ENCODE data around the gene FGD5.

FGD5 gene

GRCh38 chr3:14913071-14913925 is 94.5 kb downstream of the FGD5 start:
- no peak for TF ChIP-seq CTCF (IDR thresholded peaks at IDR 0.05; ENCODE audit: control extremely low read depth, extremely low read depth, low read depth, missing control alignments)
- POLR2A ChIA-PET, result no interaction called here
- no peak for DNase-seq (ENCODE audit: extremely low spot score)
- CTCF ChIA-PET, result interaction anchor here (0.8 to 2.7 kb wide), 6 partner anchors 9 to 405 kb away, joined by 3 to 6 read pairs (median 4); no protein-coding TSS in a partner anchor

GRCh38 chr3:14913926-14914778 is 95.4 kb downstream of the FGD5 start:
- no peak for TF ChIP-seq CTCF (IDR thresholded peaks at IDR 0.05; ENCODE audit: control extremely low read depth, extremely low read depth, low read depth, missing control alignments)
- no peak for DNase-seq (ENCODE audit: extremely low spot score)
- CTCF ChIA-PET, result interaction anchor here (1.5 to 1.9 kb wide), 3 partner anchors 8 to 406 kb away, joined by 3 to 5 read pairs (median 5); no protein-coding TSS in a partner anchor
- POLR2A ChIA-PET, result no interaction called here

DNA sequence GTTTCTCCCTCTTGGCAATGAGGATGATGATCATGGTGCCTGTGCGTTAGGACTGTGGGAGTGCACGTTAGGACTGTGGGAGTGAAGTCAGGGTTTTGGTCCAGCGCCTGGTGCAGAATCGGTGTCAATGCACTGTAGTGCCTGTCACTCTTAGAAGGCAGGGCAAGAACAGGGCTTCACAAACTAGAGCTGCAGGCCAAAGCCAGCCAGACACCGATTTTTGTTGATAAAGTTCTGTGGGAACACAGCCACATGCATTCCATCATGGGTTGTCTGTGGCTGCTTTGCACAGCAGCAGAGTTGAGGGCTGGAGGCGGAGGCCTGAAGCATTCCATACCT is 96.0 kb downstream of the FGD5 start:
- DNase-seq (ENCODE audit: extremely low spot score), result no peak
- no peak for TF ChIP-seq CTCF (IDR thresholded peaks at IDR 0.05; ENCODE audit: control extremely low read depth, extremely low read depth, low read depth, missing control alignments)
- ChIA-PET CTCF (interaction anchor here (1.0 to 1.5 kb wide), 2 partner anchors 118 to 241 kb away, joined by 3 read pairs; no protein-coding TSS in a partner anchor), POLR2A (no interaction called here)

DNA sequence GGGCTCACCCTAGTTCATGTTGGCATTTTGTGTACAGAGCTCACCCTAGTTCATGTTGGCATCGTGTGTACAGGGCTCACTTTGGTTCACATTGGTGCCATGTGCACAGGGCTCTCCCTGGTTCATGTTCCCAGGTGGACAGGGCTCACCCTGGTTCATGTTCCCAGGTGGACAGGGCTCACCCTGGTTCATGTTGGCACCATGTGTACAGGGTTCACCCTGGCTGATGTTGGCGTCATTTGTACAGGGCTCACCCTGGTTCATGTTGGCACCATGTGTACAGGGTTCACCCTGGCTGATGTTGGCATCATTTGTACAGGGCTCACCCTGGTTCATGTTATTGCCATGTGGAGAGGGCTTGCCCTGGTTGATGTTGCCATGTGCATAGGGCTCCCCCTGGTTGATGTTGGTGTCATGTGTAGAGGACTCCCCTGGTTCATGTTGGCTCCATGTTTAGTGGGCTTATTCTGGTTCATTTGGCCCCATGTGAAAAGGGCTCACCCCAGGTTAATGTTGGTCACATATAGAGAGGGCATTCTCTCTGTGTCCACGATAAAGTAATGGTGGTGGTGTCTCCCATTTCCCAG is 97.0 kb downstream of the FGD5 start:
- no peak for DNase-seq (ENCODE audit: extremely low spot score)
- POLR2A ChIA-PET, result no interaction called here
- TF ChIP-seq CTCF (IDR thresholded peaks at IDR 0.05; ENCODE audit: control extremely low read depth, extremely low read depth, low read depth, missing control alignments), result peak; percentile 25
- CTCF ChIA-PET, result interaction anchor here (0.8 to 1.5 kb wide), 5 partner anchors 11 to 242 kb away, joined by 3 to 5 read pairs (median 3); no protein-coding TSS in a partner anchor

- no peak for TF ChIP-seq CTCF (IDR thresholded peaks at IDR 0.05; ENCODE audit: control extremely low read depth, extremely low read depth, low read depth, missing control alignments)
- ChIA-PET CTCF (interaction anchor here (5.6 to 7.1 kb wide), 2 partner anchors 126 to 408 kb away, joined by 59 read pairs; no protein-coding TSS in a partner anchor), POLR2A (no interaction called here)
- no peak for DNase-seq (ENCODE audit: extremely low spot score)
These were observed 99.6 kb downstream of the FGD5 start for GRCh38 chr3:14918356-14918860.

GRCh38 chr3:14920536-14920935 is 101.8 kb downstream of the FGD5 start:
- TF ChIP-seq CTCF (IDR thresholded peaks at IDR 0.05; ENCODE audit: control extremely low read depth, extremely low read depth, low read depth, missing control alignments), result no peak
- POLR2A ChIA-PET, result no interaction called here
- CTCF ChIA-PET, result interaction anchor here (0.8 to 7.1 kb wide), 44 partner anchors 10 to 1260 kb away, joined by 3 to 59 read pairs (median 5); partner anchors contain the start of gene C3orf20
- DNase-seq (ENCODE audit: extremely low spot score), result no peak
